Measurements from ENCODE around the gene PIN4. TPM values are rescaled to one million over a fixed set of nuclear protein-coding genes. Genes with fewer than 3 reads are reported as not detected.
A peak's percentile ranks its signal among the peaks of the same experiment; 100 is the strongest.
"Not testable (repeated sequence)": the region's sequence is repeated elsewhere in the genome, so short reads cannot be mapped to it uniquely, and the experiment has no call there.

PIN4 gene
- polyA plus RNA-seq (ENCODE audit: insufficient read depth in 1 of 5, insufficient read length in 5 of 5, low replicate concordance in 1 of 5) = 10 to 100 TPM; 27.4 to 45.6 (median 39.0) TPM
- long read RNA-seq, donor 1, transcript PIN4-203 (4 exons, 1,321 nt) = major isoform, 50 of 83 reads
- long read RNA-seq, donor 1, partial matches to known transcripts = 16 of 83 reads
- long read RNA-seq, donor 1, other reads (novel, unspliced or antisense) = 16 of 83 reads
- long read RNA-seq, donor 2, transcript PIN4-203 (4 exons, 1,321 nt) = major isoform, 31 of 3,339 reads
- long read RNA-seq, donor 2, partial matches to known transcripts = 3,189 of 3,339 reads
- long read RNA-seq, donor 2, other reads (novel, unspliced or antisense) = 116 of 3,339 reads
- long read RNA-seq, donor 3, transcript PIN4-203 (4 exons, 1,321 nt) = major isoform, 55 of 77 reads
- long read RNA-seq, donor 3, transcript PIN4-201 (3 exons, 1,780 nt) = minor isoform, 8 of 77 reads
- long read RNA-seq, donor 3, partial matches to known transcripts = 13 of 77 reads
- long read RNA-seq, donor 3, other reads (novel, unspliced or antisense) = 0 of 77 reads
- long read RNA-seq, donor 4, transcript PIN4-203 (4 exons, 1,321 nt) = major isoform, 29 of 7,610 reads
- long read RNA-seq, donor 4, partial matches to known transcripts = 7,264 of 7,610 reads
- long read RNA-seq, donor 4, other reads (novel, unspliced or antisense) = 313 of 7,610 reads
- long read RNA-seq, donor 5, transcript PIN4-203 (4 exons, 1,321 nt) = major isoform, 82 of 7,419 reads
- long read RNA-seq, donor 5, partial matches to known transcripts = 7,055 of 7,419 reads
- long read RNA-seq, donor 5, other reads (novel, unspliced or antisense) = 280 of 7,419 reads
- long read RNA-seq, donor 6, transcript PIN4-203 (4 exons, 1,321 nt) = major isoform, 53 of 8,710 reads
- long read RNA-seq, donor 6, partial matches to known transcripts = 8,279 of 8,710 reads
- long read RNA-seq, donor 6, other reads (novel, unspliced or antisense) = 377 of 8,710 reads
- long read RNA-seq, donor 7, transcript PIN4-203 (4 exons, 1,321 nt) = major isoform, 21 of 26 reads
- long read RNA-seq, donor 7, partial matches to known transcripts = 5 of 26 reads
- long read RNA-seq, donor 7, other reads (novel, unspliced or antisense) = 0 of 26 reads
- long read RNA-seq, donor 8, transcript PIN4-203 (4 exons, 1,321 nt) = major isoform, 22 of 4,956 reads
- long read RNA-seq, donor 8, partial matches to known transcripts = 4,735 of 4,956 reads
- long read RNA-seq, donor 8, other reads (novel, unspliced or antisense) = 197 of 4,956 reads

GRCh38 chrX:72181178-72182125, at the start of gene PIN4:
Gene PIN4 (plus strand): TSS chrX:72181757. CDS start chrX:72181786, 29 bp downstream.
- DNase-seq = peak; percentile 92 to 95

GRCh38 chrX:72132456-72132855, 49.1 kb upstream of the PIN4 start:
- no peak for DNase-seq

DNA sequence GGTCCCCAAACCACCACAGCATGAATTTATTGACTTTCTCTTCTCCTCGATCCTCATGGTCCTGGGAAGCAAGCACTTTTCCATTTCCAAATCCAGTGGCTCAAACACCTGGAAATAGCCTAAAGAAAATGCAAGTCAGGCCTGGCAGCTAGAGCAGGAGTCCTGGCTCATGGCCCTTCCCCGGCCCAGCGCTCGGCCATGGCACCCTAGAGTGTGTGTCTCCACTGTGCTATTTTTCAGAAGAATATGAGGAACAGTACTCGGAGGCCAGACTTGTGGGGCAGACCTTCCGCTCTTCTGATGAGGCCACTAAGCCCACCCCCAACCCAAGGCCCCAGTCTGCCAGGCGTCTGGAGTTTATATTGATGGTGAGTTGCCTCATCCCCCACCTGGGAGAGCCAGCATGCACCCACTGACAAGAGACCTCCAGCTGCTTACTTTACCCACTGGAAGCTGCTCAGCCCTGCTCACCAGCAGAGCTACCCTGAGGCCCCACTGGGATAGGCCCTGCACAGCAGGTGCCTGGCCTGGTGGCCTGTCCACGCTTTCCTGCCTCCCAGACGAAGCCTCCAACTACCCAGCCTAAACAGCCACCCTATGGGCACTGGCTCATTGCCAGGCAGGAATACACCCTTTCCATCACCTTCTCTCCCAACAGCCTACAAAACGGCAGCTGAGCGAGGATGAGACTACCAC, 47.6 kb upstream of the PIN4 start:
- no peak for DNase-seq

- DNase-seq = no peak
These were observed 43.6 kb upstream of the PIN4 start for GRCh38 chrX:72137846-72138495.

GRCh38 chrX:72139538-72139937, 42.0 kb upstream of the PIN4 start:
- no peak for DNase-seq

DNA sequence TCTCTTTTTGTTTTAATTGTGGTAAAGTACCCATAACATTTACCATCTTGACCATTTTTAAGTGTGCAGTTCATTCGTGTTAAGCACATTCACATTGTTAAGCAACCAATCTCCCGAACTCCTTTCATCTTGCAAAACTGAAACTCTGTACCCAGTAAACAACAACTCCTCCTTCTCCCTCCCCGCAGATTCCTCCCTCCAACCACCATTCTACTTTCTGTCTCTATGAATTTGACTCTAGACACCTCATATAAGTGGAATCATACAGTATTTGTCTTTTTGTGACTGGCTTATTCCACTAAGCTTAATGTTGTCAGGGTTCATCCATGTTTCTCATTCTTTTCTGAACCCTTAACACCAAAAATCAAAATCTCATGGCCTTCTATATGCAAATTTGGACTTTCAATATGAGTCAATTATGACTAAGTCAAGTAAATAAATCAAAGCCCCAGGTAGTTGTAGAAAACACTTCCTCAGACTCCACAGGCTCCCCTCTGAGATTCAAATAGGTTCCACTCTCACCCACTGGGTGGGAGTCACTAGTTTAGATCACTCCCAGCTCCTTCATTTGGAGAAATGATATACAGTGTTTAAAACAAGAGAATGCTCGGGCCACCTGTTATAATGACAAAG, 40.1 kb upstream of the PIN4 start:
- DNase-seq = no peak

GRCh38 chrX:72142094-72142793, 39.3 kb upstream of the PIN4 start:
- DNase-seq = no peak

- no peak for DNase-seq
These were observed 38.6 kb upstream of the PIN4 start for GRCh38 chrX:72142794-72143608.

GRCh38 chrX:72143609-72143907, 38.0 kb upstream of the PIN4 start:
- DNase-seq = no peak

GRCh38 chrX:72145181-72145580, 36.4 kb upstream of the PIN4 start:
- no peak for DNase-seq

DNA sequence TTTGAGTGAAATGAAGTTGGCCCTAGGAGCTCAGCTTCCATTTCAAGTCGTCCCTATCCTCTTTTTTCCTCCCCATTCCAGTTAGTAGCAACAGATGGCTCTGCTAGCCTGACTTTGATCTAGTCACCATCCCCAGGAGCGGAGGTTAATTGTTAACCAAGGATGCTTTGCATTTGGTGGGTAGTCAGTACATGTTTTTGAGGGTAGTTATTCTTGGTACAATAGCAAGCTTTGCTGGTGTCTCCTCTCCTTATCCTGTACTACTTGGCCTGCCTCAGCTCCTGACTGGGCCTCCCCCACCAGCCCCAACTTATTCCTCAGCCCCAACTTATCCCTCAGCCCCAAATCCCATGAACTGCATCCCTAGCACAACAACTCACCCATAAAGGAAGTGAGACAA, 35.0 kb upstream of the PIN4 start:
- DNase-seq = no peak

DNA sequence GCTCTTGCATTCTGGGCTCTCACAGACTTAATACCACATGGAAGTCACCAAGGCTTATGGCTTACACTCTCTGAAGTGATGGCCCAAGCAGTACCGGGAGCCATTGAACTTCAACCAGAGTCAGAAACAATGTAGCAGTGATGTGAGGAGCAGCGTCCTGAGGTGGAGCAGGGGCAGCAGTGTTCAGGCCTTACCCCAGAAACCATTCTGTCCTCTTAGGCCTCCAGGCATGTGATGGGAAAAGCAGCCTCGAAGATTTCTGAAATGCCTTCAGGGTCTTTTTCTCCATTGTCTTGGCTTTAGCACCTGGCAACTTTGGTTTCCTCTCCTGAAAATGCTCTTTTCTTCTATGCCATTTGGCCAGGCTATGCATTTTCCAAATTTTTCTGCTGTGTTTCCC, 22.8 kb upstream of the PIN4 start:
- DNase-seq = no peak

DNA sequence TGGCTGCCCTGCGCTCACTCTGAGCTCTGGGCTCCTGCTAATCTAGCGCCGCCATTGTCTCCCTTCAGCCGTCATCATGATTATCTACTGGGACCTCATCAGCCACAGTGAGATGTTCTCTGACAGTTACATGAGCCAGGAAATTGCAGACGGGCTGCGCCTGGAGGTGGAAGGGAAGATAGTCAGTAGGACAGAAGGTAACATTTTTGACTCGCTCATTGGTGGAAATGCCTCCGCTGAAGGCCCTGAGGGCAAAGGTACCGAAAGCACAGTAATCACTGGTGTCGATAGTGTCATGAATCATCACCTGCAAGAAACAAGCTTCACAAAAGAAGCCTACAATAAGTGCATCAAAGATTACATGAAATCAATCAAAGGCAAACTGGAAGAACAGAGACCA, 21.8 kb upstream of the PIN4 start:
- DNase-seq = no peak

DNA sequence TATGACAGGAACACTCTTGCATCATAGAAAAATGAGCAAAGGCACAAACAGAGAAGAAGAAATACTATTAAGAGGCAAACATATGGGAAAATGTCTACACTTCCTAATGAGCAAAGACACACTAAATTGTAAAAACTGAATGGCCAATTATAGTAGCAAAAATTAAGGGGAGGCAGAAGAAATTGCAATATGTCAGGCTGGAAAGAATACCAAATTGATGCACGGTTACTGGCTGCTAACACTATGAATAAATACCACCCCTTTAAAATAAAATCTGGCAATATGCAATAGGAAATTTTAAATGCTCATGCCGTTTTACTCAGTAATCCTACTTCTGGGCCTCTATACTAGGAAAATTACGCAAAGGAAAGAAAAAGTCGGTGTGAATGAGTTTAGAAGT, 16.0 kb upstream of the PIN4 start:
- DNase-seq = no peak

GRCh38 chrX:72169008-72169728, 12.4 kb upstream of the PIN4 start:
- DNase-seq = no peak

DNA sequence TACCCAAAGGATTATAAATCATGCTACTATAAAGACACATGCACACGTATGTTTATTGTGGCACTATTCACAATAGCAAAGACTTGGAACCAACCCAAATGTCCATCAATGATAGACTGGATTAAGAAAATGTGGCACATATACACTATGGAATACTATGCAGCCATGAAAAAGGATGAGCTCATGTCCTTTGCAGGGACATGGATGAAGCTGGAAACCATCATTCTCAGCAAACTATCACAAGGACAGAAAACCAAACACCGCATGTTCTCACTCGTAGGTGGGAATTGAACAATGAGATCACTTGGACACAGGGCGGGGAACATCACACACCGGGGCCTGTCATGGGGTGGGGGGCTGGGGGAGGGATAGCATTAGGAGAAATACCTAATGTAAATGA, 5.3 kb upstream of the PIN4 start:
- DNase-seq = not testable (repeated sequence)

DNA sequence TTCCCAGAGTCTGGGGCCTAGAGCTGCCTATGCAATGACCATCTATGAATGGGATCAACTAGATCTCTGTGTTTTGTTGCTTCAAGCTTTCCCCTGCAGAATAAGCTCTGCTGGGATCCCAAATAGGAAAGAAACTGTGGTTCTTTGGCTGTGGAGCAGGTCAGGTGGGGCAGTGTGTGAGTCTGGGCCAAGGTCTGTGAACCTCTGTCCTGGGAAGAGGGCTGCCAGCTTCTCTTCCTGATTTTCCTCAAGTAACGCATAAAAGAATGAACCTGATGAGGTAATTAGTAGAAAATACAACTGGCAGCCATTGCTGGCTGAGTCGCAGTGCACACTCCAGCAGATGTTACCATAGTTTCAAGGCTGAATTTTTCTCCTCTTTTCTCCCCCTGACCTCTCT, 4.6 kb upstream of the PIN4 start:
- no peak for DNase-seq
